GM21737 (cell line): Measurements from ENCODE around the gene MMAB.
A peak's percentile ranks its signal among the peaks of the same experiment; 100 is the strongest.

Source experiments
- ATAC-seq: cut with Tn5 transposase; IDR thresholded peaks from one replicate; pipeline ENCODE4 v1.9.1; 2021; ENCODE audit warnings: mild to moderate bottlenecking, moderate library complexity; ENCODE audit not compliant: unreplicated experiment

Gene MMAB

GRCh38 chr12:109573029-109573913 is at the start of gene MMAB, which contains the start of gene MVK:
Gene MMAB, minus strand, starts transcription at chr12:109573504. Its CDS starts 24 bp downstream, at chr12:109573480.
Gene MVK, plus strand, starts transcription at chr12:109573794. Its CDS starts 1,029 bp downstream, at chr12:109574823.
- ATAC-seq, result peak; percentile 97

GRCh38 chr12:109621901-109622364 is 48.6 kb upstream of the MMAB start:
- ATAC-seq, result no peak

- no peak for ATAC-seq
Observed at GRCh38 chr12:109621211-109621694, 47.9 kb upstream of the MMAB start.

GRCh38 chr12:109619002-109619604 is 45.8 kb upstream of the MMAB start:
- no peak for ATAC-seq

- ATAC-seq, result no peak
Observed at GRCh38 chr12:109618082-109618481, 44.8 kb upstream of the MMAB start.

- ATAC-seq, result no peak
Observed at GRCh38 chr12:109617491-109617890, 44.2 kb upstream of the MMAB start.

GRCh38 chr12:109615556-109616229 is 42.4 kb upstream of the MMAB start:
- ATAC-seq, result no peak

GRCh38 chr12:109613649-109614455 is 40.5 kb upstream of the MMAB start:
- ATAC-seq, result no peak

GRCh38 chr12:109612975-109613502 is 39.7 kb upstream of the MMAB start:
- no peak for ATAC-seq

- ATAC-seq, result no peak
Observed at GRCh38 chr12:109612003-109612402, 38.7 kb upstream of the MMAB start.

GRCh38 chr12:109611223-109611622 is 37.9 kb upstream of the MMAB start:
- ATAC-seq, result no peak

- ATAC-seq, result no peak
Observed at GRCh38 chr12:109610523-109610922, 37.2 kb upstream of the MMAB start.

GRCh38 chr12:109609342-109609741 is 36.0 kb upstream of the MMAB start:
- no peak for ATAC-seq

GRCh38 chr12:109608793-109609192 is 35.5 kb upstream of the MMAB start:
- no peak for ATAC-seq

- ATAC-seq, result no peak
Observed at GRCh38 chr12:109608270-109608669, 35.0 kb upstream of the MMAB start.

GRCh38 chr12:109607618-109608017 is 34.3 kb upstream of the MMAB start:
- no peak for ATAC-seq

GRCh38 chr12:109606320-109607028 is 33.2 kb upstream of the MMAB start:
- no peak for ATAC-seq

GRCh38 chr12:109605599-109606228 is 32.4 kb upstream of the MMAB start:
- no peak for ATAC-seq

GRCh38 chr12:109605016-109605415 is 31.7 kb upstream of the MMAB start:
- no peak for ATAC-seq
